CD4-positive, alpha-beta T cell treated with Interleukin-15 for 1 hour (primary cell): ENCODE data around the gene ADAMTS18.

ENCODE experiments used
- DNase-seq: peaks from one replicate; pipeline ENCODE4 v3.0.0-alpha.2; 2020

ADAMTS18 gene

DNA sequence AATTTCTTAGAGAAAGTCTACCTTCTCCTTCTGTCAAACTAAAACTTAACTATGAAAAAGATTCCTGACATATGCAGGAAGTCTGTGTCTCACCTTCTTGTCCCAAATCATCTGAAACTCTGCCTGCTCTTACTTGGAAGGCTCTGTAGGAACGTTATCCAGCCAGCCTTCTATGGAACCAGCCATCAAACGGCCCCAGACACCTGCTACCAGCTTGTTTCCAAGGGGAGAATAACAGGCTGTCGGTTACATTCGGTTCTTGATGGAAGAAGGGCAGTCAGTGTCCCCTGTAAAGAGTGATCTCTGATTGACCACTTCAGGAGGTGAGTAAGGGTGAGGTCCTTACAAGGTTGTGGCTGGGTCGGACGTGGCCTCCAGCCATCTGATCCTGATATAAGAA lies 1.7 kb downstream of the ADAMTS18 start:
- no peak for DNase-seq

DNA sequence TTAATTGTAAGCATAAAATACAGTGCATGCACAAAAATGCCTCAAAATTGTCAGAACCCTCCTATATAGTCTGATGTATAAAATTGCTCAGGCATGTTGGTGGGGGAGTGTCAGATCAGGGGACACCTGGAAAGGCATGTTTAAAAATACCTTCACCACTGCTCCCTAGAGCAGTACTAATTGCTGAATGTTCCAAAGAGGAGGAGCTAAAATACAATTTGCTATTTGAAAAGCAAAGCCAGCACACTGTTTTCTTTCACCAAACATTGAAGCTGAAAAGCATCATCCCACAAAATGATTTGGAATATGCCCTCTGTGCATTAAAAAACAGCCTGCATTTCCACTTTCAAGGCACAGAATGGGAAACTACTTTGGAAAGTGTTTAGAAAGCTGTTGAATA lies 2.6 kb downstream of the ADAMTS18 start:
- no peak for DNase-seq

DNA sequence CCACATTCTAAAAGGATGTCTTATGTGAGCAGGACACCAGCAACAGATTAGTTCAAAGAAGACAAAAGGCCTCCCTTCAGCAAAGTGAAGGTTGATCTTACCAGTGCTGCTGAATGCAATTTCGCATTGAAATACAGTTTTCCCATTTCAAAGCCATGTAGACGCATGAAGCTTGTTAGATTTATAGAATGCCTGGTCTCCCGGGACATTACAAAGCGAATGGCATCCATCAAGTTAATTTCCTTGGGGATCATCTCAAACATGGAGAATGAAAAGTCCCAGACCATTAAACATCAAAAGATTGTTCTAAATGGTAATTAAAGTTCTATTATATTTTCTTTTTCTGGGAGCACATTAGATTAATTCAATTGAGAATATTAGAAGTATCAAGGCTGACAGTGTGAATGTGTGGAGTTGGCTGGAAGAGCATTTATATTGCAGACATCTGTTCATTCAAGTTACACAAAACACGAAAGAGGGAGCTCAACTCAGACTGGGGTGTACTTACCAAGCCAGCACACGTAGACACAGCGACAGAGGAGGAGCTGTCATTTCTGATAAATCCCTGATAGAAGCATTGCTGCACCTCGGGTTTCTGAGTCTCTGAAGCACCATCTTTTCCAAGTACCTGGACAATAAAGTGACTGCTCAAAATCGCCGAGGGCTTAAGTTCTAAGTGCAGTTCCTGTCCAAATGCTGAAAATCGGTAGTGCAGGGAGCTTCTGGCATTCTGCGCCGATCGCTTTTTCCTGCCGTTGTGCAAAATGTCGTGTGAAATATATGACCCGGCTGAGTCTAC lies 3.8 kb downstream of the ADAMTS18 start:
- no peak for DNase-seq

DNA sequence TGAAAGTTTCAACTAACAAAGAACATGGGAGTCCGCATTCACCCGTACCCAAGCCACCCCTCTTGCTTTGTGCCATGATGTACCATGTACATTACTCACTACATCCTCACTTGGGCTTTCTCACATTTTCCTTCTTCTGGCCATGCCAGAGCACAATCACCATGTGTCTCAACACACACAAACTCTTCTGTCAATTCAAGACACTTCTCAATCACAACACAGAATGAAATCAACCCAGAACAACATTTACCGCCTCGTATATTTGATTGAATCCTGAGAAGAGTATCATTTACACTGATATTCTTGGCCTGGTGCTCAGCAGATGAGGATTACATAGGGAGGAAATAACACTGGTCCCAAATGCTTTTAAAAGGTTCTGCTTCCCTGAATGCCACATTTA lies 4.5 kb downstream of the ADAMTS18 start:
- no peak for DNase-seq

DNA sequence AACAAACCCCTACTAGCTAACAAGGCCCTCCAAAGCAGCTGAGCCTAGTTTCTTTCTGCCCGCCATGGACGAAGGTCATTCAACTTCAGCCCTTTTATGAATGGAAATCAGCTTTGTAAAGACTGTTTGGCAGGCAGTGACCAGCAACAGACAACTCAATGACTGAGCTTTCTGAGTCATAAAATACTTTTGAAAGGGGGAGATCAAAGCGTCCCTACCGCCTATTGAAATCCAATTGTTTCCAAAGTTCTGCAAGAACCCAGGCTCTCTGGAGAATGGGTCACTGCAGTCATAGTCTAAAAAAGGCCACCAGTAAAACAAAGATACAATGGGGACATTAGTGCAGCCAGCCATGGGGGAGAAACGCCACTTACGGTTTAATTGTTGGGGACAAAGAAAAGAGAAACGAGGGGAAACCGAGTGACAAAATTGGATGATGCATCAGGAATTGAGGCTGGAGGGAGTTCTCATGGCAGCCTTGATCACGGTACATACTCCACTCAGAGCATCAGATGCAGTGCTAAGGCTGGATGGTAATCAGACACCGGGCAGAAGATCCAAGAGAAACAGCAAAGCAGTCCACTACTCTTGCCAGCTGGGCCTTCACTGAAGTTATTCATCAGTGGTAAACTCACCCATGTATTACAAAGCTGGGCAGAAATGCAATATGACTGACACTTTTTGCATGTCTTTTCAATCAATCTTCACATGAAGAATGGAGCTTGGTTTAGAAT lies 9.8 kb downstream of the ADAMTS18 start:
- no peak for DNase-seq

DNA sequence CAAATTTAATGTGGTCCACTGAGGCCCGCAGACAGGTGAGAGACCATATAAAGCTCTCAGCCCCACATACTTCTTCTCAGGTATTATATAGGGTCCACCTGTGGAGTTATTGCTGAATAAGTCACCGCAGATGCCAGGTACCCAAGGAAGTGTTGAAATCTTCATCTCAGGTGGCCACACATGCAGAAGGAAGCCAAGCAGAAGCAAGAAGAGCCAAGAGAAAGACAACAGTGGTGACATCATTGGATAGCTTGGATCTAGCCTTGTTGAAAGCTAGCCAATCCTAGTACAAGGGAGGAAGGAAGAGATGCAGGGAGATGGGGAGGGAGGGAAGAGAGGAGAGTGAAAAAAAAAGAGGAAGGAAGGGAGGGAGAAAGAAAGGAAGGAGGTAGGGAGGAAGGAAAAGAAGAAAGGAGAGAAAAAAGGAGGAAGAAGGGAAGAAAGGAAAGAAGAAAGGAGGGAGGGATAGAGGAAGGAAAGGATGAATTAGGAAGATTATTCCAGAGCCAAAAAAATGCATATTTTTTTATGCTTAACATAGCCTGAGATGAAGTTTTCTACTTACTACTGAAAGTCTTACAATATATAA lies 12.5 kb downstream of the ADAMTS18 start:
- no peak for DNase-seq

DNA sequence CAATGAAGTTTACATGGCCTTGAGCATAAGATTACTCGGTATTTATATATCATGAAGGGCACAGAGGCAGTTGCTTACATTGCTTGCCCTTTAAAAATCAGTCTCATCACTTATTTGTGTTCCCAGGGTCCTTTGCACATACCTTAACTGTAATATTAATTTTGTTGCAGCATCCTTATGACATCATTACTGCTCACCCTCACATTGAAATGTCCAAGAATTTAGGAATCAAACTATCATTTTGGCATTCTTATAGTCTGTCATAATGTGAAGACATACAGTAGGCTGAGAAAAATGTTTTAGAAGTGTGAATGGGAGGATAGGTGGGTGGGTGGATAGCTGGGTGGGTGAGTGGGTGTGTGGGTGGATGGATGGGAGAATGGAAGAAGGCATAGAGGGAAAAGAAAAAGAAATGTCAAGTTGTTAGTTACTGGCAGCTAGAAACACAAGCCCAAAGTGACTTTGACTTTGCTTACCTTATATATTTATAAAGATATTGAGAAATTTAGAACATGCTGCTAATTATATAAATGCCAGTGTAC lies 17.8 kb downstream of the ADAMTS18 start:
- DNase-seq, result no peak

DNA sequence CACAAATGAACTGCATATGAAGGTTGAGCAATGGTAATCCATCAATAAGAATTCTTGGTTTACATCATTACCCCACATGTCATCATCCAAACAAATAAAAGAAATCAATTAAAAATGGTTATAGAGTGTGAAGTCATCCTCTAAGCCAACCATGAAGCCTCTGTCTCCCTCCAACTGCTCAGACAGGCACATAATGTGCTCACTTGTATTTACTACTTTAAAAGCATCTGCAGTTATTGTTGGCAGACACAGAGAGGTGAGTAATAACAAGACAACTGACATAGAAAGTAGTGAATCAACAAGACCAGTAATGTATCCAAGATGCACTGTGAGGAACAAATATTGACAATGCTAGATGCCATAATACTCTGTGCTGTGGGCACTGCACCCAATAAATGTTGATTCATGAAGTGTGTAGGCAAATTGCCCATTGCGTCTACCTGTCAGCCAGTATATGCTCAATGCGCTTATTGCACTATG lies 20.0 kb downstream of the ADAMTS18 start:
- DNase-seq, result no peak

DNA sequence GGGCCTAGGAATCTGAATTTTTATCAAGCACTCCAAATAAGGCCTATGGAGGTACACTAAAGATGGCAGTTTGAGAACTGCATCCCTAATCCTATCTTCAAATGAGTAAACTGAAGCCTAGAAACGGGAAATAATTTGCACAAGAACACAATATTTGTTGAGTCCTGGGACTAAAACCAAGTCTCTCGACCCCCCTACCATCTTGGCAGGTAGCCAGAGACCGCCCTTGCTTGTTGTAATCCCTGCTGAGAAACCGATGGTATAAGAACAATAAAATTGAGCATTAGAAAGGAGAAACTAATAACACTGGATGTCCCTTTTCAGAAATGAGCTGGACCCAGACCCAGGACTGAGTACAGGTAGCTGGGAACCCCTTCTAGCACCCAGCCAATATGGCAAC lies 24.4 kb downstream of the ADAMTS18 start:
- DNase-seq, result no peak

DNA sequence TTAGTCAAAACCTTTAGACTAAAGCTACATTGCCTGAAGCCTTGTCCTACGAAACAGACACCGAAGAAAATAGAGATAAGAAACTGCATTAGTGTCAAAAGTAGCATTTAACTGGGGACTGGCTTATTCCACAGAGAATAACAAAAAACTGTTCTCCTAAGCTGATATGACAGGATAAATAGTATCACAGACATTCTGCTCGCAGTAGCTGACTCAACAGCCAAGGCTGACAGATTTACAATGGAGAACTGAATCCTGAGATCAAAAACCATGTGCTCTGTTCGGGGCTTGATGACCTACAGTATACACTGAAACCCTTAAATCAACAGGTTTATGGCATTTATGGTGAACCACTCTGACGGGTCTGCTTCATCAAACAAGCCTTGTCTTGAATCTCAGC lies 25.5 kb downstream of the ADAMTS18 start:
- no peak for DNase-seq

DNA sequence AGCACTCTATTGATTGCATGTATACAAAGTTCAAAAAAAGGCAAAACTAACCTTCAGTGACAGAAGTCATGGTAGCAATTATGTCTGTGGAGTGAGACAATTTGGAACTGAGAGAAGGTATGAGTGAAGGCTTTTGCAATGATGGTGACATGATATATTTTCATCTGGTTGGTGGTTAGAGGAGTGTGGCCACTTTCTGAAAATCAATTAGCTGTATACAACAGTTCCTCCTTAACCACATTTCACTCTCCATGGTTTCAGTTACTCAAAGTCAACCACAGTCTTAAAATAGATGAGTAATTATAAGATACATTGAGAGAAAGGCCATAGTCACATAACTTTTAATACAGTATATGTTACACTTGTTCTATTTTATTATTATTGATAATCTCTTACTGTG lies 26.2 kb downstream of the ADAMTS18 start:
- DNase-seq, result no peak

DNA sequence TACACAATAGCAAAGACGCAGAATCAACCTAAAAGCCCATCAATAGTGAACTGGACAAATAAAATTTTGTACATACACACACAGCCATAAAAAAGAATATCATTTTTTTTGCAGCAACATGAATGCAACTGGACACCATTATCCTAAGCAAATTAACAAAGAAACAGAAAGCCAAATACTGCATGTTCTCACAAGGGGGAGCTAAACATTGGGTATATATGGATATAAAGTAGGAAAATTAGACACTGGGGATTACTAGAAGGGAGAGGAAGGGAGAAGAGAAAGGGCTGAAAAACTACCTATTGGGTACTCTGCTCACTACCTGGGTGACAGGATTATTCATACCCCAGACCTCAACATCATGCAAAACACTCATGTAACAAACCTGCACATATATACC lies 28.2 kb downstream of the ADAMTS18 start:
- DNase-seq, result no peak

DNA sequence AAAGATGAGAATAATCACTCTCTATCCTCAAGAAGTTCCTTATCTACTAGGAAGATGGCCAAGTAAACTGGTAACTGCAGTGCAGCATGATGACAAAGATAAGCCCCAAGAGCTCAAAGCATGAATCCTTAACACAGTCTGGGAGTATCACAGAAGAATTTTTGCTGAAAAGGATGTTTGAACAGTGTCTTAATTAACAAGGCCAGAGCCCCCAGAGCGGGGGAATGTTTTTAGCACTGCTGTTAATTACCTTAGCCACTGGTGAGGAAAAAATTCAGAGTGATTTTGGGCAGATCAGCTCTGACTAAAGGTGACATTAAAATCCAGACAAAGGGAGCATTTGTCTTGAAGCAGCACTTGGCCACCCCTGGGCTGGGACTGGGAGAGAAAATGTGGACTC lies 30.1 kb downstream of the ADAMTS18 start:
- DNase-seq, result no peak

DNA sequence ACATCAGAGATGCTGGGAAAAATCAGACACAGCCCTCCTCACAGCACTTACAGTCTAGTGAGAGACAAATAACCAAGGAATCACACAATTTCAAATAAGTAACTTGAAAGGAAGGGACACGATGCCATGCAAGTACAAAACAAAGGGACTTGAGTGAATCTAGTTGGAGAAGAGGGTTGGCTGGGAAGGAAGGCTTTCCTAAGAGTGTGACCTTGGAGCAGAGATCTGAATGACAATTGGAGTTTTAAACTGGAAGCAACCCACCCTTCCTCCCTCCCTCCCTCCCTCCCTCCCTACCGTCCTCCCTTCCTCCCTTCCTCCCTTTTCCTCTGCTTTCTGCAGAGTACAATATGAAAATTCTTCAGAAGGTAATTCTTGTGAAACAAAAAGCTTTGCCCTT lies 31.1 kb downstream of the ADAMTS18 start:
- no peak for DNase-seq

DNA sequence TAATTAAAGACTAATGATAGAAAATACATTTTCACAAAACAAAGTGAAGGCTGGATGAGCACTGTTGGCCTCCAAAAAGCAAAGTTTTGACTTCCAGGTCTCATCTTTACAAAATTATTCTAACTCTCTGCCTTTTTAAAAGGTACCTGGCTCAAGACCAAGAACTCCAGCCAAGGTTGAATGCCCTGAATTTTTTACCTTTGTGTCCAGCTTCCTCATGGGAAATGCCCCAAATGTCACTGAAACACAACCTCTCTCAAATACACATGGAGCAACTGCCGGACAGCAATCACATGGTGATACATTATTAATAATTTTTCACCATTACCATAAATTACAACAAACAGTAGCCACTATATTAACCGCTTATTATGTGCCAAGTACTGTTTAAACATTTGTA lies 32.2 kb downstream of the ADAMTS18 start:
- DNase-seq, result no peak

DNA sequence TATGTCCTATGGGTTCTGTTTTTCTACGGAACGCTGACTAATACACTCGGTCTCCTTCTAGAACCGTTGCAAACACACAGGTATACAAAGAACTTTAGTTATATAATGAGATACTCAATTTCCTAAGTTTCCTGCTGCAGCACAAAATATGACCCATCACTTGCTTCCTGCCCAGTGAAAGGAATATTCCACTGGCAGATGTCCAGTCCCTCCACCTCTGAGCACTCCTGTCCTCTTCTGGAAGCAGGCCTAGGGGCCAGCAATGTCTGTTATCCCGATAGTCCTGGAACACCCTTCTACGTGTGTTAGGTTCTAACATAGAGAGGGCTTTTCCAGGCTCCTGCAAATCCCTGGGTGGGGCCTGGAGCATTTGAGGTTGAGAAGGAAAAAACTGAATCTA lies 32.7 kb downstream of the ADAMTS18 start:
- no peak for DNase-seq

DNA sequence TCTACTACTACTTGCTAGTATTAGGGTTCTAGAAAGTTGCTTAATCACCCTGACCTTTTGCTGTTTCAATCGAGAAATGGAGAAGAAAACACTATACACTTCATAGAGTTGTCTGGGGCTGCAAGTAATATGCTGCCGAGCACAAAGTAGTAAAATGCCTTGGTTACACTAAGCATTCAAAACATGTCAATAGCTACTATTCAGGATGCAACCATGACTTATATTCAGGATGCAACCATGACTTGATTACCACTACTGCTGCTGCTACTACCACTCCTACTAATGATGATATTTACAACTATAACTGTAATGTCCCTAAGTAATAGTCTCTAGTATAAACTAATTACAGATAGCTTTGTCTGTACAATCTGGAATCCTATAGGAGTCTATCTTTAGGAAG lies 35.3 kb downstream of the ADAMTS18 start:
- no peak for DNase-seq

DNA sequence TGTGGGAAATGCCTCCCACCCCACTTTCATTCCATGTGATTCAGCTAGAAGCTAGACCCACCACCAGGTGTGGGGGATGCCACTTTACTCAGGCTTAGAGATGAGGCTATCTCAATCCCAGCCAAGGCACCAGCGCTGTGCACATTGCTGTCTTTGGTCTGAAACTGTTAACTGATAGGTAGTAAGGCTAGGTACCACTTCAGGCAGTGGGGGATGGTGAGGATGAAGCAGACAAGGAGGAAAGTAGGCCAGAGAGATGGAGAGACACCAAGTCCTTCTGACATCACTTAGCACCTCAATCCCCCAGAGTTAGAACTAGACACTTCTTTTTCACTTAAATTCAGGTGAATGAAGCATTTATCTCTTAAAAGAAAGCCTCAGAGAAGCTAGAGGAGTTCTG lies 35.8 kb downstream of the ADAMTS18 start:
- DNase-seq, result no peak

DNA sequence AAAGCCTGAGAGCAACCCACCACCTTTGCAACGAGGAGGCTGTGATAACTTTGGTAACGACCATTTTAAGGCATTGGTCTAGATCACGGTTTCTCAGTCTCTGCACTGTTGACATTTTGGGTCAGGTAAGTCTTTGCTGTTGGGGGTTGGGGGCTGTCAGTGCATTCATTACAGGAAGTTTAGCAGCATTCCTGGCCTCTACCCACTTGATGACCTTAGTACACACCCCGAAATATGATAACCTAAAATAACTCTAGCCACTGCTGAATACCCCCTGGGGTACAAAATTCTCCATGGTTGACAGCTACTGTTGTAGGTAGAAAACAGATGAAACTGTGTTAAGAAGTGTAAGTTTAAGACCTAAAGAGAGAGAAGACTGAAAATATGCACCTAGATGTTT lies 36.3 kb downstream of the ADAMTS18 start:
- no peak for DNase-seq

DNA sequence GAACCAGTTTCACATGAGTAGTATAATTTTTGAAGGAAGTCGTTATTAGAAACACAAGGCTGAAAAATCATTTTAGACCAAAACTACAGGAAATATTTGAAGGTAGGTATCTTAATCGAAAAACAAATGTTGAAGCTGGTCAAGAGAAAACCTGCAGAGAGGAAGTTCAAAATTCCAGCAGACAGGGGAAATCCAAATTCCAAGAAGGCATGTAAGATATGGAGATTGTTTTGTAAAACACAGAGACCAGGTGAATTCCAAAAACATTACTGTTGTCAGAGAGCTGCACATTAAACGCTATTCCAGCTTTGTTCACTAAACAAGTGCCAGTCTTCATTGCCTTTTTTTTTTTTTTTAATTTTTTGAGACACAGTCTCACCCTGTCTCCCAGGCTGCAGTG lies 38.4 kb downstream of the ADAMTS18 start:
- DNase-seq, result no peak

DNA sequence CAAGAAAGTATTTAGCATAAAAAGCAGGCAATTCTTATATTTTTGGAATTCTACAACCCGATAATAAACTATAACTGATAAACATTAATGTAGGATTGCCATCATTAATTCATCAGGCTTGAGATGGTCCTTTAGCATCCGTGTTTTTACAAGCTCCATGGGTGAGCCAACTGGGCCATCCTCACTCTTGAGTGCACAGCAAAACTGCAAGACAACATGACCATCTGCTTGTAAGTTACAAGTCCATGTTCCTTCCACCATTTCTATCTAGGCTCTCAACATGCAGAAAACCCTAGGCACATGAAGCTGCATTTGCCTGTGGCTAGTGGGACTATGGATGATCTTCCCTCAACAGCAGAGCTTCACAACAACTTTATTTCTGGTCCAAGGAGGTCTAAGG lies 40.1 kb downstream of the ADAMTS18 start:
- no peak for DNase-seq

DNA sequence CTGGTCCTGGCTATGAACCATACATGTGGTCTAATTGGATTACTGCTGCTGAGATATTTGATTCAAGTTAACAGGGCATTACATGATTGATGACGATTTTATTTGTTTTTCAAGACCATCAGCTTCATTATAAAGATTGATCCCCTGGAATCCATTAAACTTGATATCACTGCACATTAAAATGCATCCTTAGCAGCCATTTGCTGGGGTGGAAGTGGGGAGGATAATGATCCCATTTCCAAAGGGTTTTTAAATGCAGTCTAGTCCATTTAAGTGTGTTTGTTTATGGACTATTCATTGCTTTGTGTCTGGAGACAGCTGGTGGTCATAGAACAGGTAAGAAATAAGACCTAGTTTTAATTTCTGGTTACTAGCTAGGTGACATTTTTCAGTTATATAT lies 40.9 kb downstream of the ADAMTS18 start:
- no peak for DNase-seq

DNA sequence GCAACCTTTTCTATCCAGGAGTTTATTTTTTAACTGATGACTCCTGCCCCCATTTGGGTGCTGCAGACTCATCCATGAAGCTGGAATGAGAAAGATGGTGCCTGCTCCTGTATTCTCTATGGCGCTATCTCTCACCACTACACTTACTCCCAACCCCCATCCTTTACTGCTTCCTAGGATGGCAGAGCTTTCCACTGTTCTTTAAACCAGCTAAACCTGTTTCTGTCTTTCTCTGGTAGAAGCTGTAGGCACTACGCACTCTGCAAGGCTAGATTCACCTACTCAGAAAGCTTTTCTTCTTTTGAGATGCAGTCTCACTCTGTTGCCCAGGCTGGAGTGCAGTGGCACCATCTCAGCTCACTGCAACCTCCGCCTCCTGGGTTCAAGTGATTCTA lies 47.0 kb downstream of the ADAMTS18 start:
- no peak for DNase-seq
